Uterus (tissue), 2 donors: Measurements from ENCODE around the gene CARD10.

Source experiments
- POLR2A ChIP-seq, 2 donors: fragments of 450-650 bp; IDR thresholded peaks; one replicate each; pipeline ENCODE4 v1.6.1; 2016; ENCODE audit warnings: antibody characterized with exemption in 2 of 2, mild to moderate bottlenecking in 1 of 2, moderate library complexity in 1 of 2
- TF ChIP-seq, protein P1 (sequence below), 4 experiments: fragments of 200-600 bp in 2 of 4; fragments of 450-650 bp in 2 of 4; sonication (generic) in 2 of 4; IDR thresholded peaks; one replicate each; pipeline ENCODE4 v1.5.1; 2016 to 2019; ENCODE audit warnings: antibody characterized with exemption in 4 of 4, mild to moderate bottlenecking in 2 of 4, moderate library complexity in 1 of 4

DNA sequence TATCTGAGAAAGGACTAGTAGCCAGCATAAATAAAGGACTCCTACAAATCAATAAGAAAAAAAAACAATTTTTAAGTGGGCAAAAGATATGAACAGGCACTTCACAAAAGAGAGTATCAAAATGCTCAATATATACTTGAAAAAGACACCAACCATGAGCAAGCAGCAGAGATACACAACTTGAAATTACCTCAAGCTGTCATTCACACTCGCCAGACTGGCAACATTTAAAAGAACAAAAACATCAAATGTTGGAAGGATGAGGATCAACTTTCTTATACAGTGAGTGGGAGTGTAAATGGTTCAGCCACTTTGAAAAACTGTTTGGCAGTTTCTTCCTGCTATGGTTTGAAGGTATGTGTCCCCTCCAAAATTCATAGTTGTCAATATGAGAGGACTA lies 68.0 kb downstream of the CARD10 start:
- TF ChIP-seq, protein P1, sequence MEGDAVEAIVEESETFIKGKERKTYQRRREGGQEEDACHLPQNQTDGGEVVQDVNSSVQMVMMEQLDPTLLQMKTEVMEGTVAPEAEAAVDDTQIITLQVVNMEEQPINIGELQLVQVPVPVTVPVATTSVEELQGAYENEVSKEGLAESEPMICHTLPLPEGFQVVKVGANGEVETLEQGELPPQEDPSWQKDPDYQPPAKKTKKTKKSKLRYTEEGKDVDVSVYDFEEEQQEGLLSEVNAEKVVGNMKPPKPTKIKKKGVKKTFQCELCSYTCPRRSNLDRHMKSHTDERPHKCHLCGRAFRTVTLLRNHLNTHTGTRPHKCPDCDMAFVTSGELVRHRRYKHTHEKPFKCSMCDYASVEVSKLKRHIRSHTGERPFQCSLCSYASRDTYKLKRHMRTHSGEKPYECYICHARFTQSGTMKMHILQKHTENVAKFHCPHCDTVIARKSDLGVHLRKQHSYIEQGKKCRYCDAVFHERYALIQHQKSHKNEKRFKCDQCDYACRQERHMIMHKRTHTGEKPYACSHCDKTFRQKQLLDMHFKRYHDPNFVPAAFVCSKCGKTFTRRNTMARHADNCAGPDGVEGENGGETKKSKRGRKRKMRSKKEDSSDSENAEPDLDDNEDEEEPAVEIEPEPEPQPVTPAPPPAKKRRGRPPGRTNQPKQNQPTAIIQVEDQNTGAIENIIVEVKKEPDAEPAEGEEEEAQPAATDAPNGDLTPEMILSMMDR (IDR thresholded peaks at IDR 0.05), result no peak
- no peak for TF ChIP-seq POLR2A (IDR thresholded peaks at IDR 0.05)
